Measurements from ENCODE around the gene PLXNA4. TPM values are rescaled to one million over a fixed set of nuclear protein-coding genes. Genes with fewer than 3 reads are reported as not detected.

The PLXNA4 gene
- total and polyA plus RNA-seq, 8 donors, result 1.9 to 6.6 (median 3.4) TPM

DNA sequence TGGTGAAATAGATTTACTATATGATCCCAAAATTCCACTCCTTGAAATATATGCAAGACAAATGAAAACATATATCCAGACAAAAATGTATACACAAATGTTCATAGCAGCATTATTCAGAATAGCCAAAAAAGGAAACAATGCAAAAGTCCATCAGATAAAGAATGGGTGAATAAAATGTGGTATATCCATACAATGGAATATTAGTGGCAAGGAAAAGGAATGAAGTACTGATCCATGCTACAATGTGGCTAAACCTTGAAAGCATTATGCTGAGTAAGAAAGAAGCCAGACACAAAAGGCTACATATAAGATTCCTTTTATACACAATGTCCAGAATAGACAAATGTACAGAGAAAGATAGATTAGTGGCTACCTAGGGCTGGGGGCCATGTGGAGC lies 225.5 kb downstream of the PLXNA4 start:
- H3K27ac ChIP-seq, result no peak overlapping the region
- intact Hi-C loops (cut with DNase I), result no loop called here
- ATAC-seq (no peak), DNase-seq (no peak)
- H3K4me3 ChIP-seq, result no peak overlapping the region
- H3K9me3 ChIP-seq, result no peaks in the 10 kb centered on the region
- no peaks in the 10 kb centered on the region for H3K4me1 ChIP-seq
- TF ChIP-seq, protein P1, sequence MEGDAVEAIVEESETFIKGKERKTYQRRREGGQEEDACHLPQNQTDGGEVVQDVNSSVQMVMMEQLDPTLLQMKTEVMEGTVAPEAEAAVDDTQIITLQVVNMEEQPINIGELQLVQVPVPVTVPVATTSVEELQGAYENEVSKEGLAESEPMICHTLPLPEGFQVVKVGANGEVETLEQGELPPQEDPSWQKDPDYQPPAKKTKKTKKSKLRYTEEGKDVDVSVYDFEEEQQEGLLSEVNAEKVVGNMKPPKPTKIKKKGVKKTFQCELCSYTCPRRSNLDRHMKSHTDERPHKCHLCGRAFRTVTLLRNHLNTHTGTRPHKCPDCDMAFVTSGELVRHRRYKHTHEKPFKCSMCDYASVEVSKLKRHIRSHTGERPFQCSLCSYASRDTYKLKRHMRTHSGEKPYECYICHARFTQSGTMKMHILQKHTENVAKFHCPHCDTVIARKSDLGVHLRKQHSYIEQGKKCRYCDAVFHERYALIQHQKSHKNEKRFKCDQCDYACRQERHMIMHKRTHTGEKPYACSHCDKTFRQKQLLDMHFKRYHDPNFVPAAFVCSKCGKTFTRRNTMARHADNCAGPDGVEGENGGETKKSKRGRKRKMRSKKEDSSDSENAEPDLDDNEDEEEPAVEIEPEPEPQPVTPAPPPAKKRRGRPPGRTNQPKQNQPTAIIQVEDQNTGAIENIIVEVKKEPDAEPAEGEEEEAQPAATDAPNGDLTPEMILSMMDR (IDR thresholded peaks at IDR 0.05), result no peak
- peaks cover 0 to 40% of the 10 kb centered on the region in 2 donors for H3K27me3 ChIP-seq
- no peaks in the 10 kb centered on the region for H3K36me3 ChIP-seq

DNA sequence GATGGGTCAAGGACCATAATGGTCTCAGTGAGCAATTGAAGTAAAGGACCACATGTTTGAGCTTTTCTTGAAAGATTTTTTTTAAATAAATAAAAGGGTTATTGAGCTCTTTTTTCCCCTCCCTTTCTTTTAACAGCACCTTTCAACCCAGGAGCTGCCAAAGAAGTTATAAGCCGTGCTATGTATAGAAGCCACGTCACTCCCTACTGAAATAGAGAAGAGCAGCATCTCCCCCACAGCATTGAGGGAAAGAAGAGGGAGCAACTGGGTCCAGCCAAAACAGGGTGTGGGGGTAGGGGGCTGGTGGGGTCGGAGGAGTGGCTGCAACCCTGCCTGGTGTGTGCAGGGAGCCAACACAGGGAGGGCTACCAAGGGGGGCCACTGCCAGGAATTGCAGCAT lies 227.2 kb downstream of the PLXNA4 start:
- intact Hi-C loops (cut with DNase I), result no loop called here
- no peak overlapping the region for H3K27ac ChIP-seq
- TF ChIP-seq, protein P1 (IDR thresholded peaks at IDR 0.05), result no peak
- no peaks in the 10 kb centered on the region for H3K4me1 ChIP-seq
- H3K4me3 ChIP-seq, result no peak overlapping the region
- no peak for DNase-seq
- H3K27me3 ChIP-seq, result peaks cover 0 to 31% of the 10 kb centered on the region in 2 donors
- H3K9me3 ChIP-seq, result no peaks in the 10 kb centered on the region
- no peaks in the 10 kb centered on the region for H3K36me3 ChIP-seq
- ATAC-seq, result no peak

DNA sequence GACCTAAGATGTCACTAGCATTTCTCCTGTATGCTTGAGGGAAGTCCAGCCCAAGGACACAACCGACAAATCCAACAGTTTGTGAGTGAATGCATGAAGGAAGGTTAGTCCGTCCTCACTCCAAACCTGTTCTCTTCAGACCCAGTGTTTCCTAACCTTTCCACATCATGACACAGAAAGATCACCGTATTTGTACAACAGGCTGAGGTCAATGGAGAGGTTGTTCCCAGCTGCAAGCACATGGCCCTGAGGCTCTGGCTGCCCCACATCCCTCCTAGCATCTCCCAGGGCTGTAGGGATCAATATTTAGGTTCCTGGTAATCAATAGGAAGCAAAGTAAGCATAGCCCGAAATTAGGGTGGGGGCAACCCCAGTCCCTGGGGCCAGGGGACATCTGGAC lies 227.9 kb downstream of the PLXNA4 start:
- Histone ChIP-seq H3K27ac (no peak overlapping the region), H3K9me3 (no peaks in the 10 kb centered on the region), H3K4me1 (no peaks in the 10 kb centered on the region), H3K4me3 (no peak overlapping the region), H3K27me3 (peaks cover 0 to 31% of the 10 kb centered on the region in 2 donors), H3K36me3 (no peaks in the 10 kb centered on the region)
- intact Hi-C loops (cut with DNase I), result no loop called here
- no peak for ATAC-seq
- no peak for DNase-seq
- TF ChIP-seq, protein P1 (IDR thresholded peaks at IDR 0.05), result no peak

DNA sequence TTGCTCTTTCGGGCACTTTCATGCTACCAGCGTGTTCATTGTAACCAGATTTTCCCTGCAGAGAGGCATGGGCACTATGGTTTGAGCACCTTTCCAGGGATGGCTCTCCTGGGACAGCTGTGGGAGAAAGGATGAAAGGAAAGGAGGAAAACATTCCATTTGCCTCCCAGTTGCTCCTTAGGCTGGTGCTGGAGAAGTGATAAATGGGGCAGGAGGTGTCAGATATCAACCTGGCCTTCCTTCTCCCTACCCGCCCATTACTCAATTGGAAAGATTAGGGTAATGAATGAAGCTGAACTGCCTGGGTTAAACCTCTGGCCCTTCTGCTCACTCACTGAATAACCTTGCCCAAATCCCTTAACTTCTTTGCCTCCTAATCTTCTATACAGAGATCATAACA lies 228.4 kb downstream of the PLXNA4 start:
- no peak overlapping the region for H3K27ac ChIP-seq
- DNase-seq, result no peak
- H3K9me3 ChIP-seq, result no peaks in the 10 kb centered on the region
- TF ChIP-seq, protein P1 (IDR thresholded peaks at IDR 0.05), result no peak
- no peak for ATAC-seq
- peaks cover 0 to 31% of the 10 kb centered on the region in 2 donors for H3K27me3 ChIP-seq
- no peaks in the 10 kb centered on the region for H3K36me3 ChIP-seq
- H3K4me1 ChIP-seq, result no peaks in the 10 kb centered on the region
- intact Hi-C loops (cut with DNase I), result no loop called here
- H3K4me3 ChIP-seq, result no peak overlapping the region

DNA sequence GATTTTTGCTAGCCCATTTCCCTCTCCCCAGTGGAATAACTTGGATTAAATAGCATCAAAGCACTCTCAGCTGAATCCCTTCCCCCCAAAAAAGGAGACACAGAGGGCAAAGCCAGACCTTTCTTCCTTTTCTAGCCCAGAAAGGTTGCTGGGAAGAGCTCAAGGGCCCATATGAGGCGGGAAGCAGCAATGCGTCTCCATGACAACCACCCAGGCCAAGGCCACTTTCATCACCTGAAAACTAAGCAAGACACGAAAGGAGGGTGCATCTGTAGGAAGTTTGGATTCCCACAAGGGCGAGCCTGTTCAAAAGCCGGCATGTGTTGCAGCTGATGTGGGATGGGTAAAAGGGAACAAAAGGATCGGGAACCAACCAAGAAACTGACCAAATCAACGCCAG lies 229.1 kb downstream of the PLXNA4 start:
- intact Hi-C loops (cut with DNase I), result no loop called here
- TF ChIP-seq, protein P1 (IDR thresholded peaks at IDR 0.05), result no peak
- Histone ChIP-seq H3K27ac (no peak overlapping the region), H3K4me1 (no peaks in the 10 kb centered on the region), H3K27me3 (peaks cover 0 to 23% of the 10 kb centered on the region in 2 donors), H3K9me3 (no peaks in the 10 kb centered on the region), H3K4me3 (no peak overlapping the region), H3K36me3 (no peaks in the 10 kb centered on the region)
- DNase-seq (no peak), ATAC-seq (no peak)
